HG03045 (cell line): Measurements from ENCODE around the gene PRPF40B.

Experiments used
- ATAC-seq: cut with Tn5 transposase; IDR thresholded peaks from one replicate; pipeline ENCODE4 v1.9.1; 2021; ENCODE audit warnings: mild to moderate bottlenecking, moderate library complexity; ENCODE audit not compliant: unreplicated experiment

Gene PRPF40B

GRCh38 chr12:49635036-49635435 is 11.7 kb downstream of the PRPF40B start:
- no peak for ATAC-seq

GRCh38 chr12:49635656-49636055 is 12.3 kb downstream of the PRPF40B start:
- ATAC-seq: no peak

- ATAC-seq: no peak
These were observed 13.2 kb downstream of the PRPF40B start for GRCh38 chr12:49636574-49636973.

GRCh38 chr12:49636979-49637755 is 13.8 kb downstream of the PRPF40B start:
- no peak for ATAC-seq

- ATAC-seq: no peak
These were observed 18.5 kb downstream of the PRPF40B start for GRCh38 chr12:49641748-49642369.

- ATAC-seq: no peak
These were observed 19.0 kb downstream of the PRPF40B start for GRCh38 chr12:49642370-49642802.

GRCh38 chr12:49643135-49643534 is 19.8 kb downstream of the PRPF40B start:
- ATAC-seq: no peak

- ATAC-seq: no peak
These were observed 20.7 kb downstream of the PRPF40B start for GRCh38 chr12:49643961-49644619.

GRCh38 chr12:49644620-49644994 is 21.2 kb downstream of the PRPF40B start:
- ATAC-seq: no peak

GRCh38 chr12:49645146-49646039 is 22.0 kb downstream of the PRPF40B start:
- no peak for ATAC-seq

- no peak for ATAC-seq
These were observed 23.0 kb downstream of the PRPF40B start for GRCh38 chr12:49646331-49646830.

GRCh38 chr12:49646871-49647654 is 23.7 kb downstream of the PRPF40B start:
- no peak for ATAC-seq

GRCh38 chr12:49647827-49648711 is 24.7 kb downstream of the PRPF40B start:
- ATAC-seq: no peak

GRCh38 chr12:49648712-49649003 is 25.3 kb downstream of the PRPF40B start:
- ATAC-seq: no peak

GRCh38 chr12:49649445-49649844 is 26.1 kb downstream of the PRPF40B start:
- no peak for ATAC-seq

GRCh38 chr12:49649892-49650291 is 26.5 kb downstream of the PRPF40B start:
- no peak for ATAC-seq

GRCh38 chr12:49651855-49652254 is 28.5 kb downstream of the PRPF40B start:
- ATAC-seq: no peak

GRCh38 chr12:49652921-49653520 is 29.7 kb downstream of the PRPF40B start:
- ATAC-seq: no peak

- ATAC-seq: no peak
These were observed 31.4 kb downstream of the PRPF40B start for GRCh38 chr12:49654715-49655114.
